HG03095 (cell line): ENCODE data around the gene CALML5.
"Not testable (repeated sequence)": the region's sequence is repeated elsewhere in the genome, so short reads cannot be mapped to it uniquely, and the experiment has no call there.

Experiments
- ATAC-seq: cut with Tn5 transposase; IDR thresholded peaks from one replicate; pipeline ENCODE4 v1.9.1; 2021; ENCODE audit warnings: moderate library complexity; ENCODE audit not compliant: unreplicated experiment

CALML5 gene

DNA sequence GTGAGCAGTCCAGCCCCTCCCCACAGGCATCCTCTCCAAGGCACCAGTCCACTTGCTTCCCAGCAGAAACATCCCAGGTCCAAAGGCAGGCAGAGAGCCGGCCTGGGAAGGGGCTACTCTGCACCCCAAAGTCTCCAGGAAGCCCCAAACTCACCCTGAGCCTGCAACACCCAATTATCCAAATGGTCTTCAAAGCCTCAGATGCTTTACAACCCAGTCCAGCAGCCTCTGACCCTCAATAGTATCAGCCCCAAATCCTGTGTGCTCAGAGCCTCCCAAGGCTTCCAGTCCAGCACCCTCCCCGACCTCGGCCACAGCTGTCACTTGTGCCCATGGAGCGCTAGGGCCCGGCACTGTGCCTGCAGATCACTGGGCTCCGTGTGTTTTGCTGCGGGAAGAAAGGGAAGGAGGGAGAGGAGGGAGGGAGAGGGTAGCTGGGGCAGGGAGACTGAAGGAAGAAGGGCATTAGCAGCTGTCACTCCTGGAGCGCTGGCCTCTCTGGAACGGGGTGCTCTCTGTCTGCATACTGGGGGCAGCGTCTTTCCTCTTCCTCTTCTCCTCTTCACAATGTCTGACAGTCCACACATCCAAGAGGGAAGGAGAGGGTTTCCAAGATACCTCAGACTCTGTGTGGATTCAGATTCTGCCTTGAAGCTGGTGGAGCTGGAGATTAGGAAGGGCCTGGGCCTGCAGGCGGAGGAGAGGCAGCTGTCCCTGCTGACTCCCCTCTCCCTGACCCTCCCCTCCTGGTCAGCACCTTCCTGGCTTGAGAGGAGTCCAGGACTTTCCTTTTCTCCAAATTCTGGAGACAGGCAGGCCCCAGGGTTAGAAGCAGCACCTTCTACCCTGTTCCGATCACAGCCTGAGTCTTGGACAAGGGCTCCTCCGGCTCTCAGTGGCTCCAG lies 13.2 kb downstream of the CALML5 start:
- ATAC-seq: no peak

DNA sequence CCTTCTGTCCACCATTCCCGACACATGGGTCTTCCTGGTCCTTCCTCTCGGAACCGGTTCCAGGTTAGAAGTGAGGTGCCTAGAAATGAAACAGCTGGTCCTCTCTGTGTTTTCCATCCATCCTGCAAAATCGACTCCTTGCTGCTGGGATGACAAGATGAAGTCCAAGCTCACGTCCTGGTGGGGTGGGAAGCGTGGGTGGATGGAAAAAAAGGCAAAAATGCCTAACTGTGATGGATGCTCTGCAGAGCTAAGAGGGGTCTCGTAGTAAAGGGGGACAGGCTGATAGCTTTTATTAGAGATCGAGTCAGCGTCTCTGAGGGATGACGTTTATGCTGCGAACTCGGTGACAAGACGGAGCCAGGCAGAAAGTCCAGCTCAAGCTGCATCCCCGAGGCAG lies 14.1 kb downstream of the CALML5 start:
- ATAC-seq: no peak

DNA sequence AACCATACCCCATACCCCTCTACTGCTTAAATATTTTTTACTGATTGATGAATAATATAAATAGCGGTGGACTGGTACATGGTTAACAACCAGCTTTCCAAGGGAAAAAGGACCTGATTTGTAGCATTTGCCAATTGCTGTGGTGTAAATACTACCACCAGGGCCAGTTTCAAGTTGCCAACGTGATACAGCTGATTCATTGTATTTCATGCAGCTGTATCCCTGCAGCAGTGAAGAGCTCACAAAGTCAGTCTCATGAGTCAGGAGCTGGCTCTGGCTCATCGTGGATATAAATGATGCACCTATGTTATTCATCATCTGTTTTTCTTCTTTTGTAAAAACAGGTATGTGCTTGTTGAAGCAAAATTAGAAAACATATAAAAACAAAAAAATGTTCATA lies 15.2 kb downstream of the CALML5 start:
- ATAC-seq: no peak

DNA sequence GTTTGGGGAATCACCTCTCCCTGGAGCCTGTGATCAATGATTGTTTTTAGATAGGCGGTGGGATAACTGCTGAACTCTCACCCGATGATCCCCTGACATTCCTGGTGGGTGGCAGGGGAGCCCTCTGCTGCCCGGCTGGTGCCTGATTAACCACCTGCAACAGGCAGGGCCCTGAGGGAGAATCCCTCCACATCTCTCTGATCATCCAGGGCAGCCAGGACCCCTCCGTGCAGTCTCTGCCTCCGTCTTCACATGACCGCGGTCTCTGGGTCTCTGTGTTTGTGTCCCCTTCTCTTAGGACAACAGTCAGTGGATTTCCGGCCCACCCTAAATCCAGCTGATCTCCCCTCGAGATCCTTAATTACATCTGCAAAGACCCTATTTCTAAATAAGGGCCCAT lies 17.4 kb downstream of the CALML5 start:
- no peak for ATAC-seq

DNA sequence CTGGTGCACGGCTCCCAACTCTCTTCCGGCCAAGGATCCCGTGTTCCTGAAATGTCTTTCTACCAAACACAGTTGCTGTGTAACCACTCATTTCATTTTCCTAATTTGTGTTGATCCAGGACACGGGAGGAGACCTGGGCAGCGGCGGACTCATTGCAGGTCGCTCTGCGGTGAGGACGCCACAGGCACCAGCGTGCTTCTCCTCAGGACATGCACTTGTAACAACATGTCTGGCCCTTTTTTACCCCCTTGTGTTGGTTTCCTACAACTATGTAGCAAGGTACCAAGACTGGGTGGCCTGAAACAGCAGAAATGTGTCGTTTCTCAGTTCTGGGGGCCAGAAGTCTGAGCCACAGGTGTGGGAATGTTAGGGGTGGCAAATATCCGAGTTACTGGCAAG lies 18.2 kb downstream of the CALML5 start:
- ATAC-seq: no peak

DNA sequence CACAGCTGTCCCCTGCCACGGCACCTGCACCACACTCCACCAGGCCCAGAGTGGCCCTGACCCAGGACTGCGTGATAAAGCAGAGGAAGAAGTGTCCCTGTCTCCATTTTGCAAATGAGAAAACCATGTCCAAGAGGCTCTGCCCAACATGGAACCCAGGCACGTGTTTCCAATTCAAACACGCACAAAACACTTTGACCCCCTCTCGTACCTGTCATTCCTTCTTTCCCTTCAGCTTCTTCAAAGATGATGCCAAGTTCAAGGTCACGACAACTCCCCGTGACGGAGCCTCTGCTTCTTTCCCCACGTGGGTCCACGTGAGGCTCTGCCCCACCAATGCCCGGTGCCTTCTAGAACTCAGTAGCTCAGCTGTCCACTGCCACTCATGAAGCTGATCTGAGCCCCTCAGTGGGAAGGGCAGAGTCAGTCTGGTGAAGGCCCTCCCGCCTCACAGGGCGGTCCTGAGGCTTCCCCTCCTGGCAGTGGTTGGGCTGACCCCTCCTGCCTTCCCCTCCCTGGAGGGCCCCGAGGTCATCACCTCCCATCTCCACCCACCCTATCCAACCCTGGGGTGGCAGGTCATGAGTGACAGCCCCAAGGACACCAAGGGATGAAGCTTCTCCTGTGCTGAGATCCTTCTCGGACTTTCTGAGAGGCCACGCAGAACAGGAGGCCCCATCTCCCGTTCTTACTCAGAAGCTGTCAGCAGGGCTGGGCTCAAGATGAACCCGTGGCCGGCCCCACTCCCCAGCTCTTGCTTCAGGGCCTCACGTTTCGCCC lies 19.0 kb downstream of the CALML5 start:
- ATAC-seq: no peak

DNA sequence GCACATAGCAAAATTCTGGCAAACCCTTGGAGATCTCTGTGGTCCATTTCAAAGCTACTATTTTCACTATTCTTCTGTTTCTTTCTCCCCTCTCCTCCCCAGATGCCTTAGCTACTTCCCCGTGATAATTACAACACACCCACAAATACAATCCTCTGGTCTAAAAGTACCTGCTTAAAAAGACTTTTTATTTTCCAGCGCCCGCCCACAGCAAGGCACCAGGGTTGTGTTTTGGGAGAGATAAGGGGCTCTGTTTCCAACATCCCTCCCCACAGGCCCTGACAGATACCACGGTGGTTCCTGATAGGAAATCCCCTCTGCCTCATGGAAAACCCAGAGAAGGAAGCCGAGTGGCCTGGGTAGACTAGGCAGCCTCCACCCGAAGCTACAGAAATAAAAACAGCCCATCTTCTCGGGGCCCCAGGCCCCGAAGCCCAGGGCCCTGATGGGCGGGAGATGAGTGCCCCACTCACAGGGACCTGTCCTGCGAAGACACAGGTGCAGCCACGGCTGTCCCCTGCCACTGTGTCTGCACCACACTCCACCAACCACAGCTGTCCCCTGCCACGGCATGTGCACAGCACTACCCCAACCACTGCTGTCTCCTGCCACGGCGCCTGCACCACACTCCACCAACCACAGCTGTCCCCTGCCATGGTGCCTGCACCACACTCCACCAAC lies 19.7 kb downstream of the CALML5 start:
- ATAC-seq: no peak

DNA sequence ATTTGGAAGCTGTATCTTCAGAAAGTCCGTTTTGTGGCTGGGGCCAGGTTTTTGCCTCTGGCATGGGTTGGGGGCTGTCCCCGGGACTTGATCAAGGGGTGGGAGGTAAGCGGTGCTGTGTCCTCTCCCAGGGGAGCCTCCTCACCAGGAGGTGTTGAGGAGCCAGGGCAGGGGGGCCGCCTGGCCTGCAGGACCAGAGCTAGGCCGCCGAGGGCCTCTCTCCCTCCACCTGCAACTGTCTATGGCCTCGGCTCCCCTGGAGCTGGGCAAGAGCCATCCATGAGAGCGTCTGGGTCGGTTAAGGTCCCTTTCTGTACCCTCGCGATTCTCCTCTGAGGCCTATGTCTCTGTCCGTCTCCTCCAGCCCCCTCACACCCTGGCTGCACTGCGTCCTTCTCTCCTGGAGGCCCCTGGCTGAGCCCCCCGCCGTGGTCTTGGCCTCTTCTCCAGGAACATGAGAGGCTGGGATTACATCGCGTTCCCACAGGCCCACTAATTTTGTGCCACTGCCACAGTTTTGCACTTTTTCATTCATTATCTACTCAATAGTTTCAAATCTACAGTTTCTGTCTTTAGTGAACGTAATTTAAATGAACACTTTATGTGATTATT lies 20.6 kb downstream of the CALML5 start:
- ATAC-seq: no peak

DNA sequence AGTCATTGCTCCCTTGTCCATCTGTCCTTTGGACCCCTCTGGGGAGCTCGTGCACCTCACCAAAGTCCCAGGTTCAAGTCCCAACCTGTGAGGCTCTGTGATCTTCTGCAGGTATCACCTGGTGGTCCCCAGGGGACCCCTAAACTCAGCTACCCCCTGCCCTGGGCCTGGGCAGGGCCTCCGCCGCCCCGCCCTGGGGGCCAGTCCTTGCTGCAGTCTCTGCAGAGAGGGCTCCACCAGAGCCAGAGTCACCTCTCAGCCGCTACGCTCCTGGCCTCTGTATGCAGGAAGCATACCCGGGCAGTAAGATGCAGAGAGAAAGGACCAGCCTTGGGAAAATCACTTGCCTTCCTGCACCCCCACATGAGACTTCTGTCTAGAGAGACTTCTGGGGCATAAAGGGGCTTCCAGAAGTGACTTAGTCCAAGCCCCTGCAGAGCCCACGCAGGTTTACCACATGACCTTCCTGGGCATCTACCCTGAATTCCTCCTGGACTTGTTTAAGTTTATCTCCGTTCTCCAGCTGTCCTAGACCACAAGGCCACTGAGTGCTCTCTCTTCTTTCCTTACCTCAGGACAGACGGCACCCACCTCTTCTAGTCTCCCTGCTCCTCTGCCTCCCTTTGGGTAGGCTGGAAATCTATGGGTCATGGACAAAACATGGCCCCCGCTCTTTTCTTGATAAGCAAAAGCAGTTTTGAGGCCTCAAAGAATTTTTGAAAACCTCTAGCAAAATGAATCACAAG lies 21.2 kb downstream of the CALML5 start:
- no peak for ATAC-seq

DNA sequence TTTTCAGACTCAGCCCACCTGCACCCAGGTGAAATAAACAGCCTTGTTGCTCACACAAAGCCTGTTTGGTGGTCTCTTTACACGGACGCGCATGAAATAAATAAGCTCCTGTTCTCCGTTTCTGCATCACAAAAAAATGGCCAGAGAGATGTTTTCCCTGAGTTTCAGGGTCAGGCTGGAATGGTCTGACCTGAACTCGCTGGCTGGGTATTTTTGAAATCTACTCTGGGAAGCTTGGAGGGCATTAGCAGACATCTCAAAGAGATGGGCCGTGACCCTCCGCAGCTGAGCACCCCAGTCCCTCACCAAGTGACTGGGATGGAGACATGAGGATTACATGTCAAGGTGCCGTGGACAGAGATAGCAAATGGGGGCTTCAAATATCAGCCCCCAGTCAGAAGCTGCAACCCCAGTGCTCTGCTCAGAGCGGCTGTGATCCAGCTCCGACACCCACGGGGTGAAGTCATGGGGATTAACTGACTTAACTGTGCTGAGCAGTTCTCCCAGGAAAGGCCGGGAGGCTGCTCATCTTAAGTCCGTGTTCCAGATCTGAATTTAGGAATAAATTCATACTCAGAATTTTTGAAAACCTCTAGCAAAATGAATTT lies 22.3 kb downstream of the CALML5 start:
- ATAC-seq: no peak

DNA sequence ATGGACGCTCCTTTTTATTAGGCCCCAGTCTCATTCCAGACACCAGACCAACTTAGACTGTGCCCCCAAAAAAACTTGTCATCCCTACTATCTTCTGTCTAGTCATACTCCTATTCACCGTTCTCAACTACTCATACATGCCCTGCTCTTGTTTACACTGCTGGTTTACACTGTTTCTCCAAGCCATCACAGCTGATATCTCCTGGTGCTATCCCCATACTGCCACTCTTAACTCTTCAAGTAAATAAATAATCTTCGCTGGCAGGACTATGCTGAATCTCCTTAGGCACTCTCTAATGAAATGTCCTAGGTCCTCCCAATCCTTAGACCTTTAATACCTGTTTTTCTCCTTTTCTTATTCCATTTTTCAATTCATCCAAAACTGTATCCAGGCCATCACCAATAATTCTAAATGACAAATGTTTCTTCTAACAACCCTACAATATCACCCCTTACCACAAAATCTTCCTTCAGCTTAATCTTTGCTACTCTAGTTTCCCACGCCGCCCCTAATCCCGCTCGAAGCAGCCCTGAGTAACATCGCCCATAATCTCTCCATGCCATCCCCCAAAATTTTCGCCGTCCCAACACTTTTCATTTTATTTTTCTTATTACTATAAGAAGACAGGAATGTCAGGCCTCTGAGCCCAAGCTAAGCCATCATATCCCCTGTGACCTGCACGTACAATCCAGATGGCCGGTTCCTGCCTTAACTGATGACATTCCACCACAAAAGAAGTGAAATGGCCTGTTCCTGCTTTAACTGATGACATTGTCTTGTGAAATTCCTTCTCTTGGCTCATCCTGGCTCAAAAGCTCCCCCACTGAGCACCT lies 23.2 kb downstream of the CALML5 start:
- ATAC-seq: not testable (repeated sequence)

DNA sequence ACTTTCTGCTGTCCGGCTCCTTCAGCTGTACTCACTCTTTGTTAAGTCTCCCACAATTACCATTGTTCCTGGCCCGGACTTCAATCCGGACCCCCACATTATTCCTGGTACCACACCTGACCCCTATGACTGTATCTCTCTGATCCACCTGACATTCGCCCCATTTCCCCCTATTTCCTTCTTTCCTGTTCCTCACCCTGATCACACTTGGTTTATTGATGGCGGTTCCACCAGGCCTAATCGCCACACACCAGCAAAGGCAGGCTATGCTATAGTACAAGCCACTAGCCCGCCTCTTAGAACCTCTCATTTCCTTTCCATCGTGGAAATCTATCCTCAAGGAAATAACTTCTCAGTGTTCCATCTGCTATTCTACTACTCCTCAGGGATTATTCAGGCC lies 24.3 kb downstream of the CALML5 start:
- ATAC-seq: not testable (repeated sequence)

DNA sequence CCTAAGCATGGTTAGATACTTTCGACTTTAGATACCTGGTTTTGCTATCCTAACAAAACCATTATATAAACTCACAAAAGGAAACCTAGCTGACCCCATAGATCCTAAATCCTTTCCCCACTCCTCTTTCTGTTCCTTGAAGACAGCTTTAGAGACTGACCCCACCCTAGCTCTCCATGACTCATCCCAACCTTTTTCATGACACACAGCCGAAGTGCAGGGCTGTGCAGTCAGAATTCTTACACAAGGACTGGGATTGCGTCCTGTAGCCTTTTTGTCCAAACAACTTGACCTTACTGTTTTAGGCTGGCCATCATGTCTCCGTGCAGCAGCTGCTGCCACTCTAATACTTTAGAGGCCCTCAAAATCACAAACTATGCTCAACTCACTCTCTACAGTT lies 24.7 kb downstream of the CALML5 start:
- not testable (repeated sequence) for ATAC-seq

DNA sequence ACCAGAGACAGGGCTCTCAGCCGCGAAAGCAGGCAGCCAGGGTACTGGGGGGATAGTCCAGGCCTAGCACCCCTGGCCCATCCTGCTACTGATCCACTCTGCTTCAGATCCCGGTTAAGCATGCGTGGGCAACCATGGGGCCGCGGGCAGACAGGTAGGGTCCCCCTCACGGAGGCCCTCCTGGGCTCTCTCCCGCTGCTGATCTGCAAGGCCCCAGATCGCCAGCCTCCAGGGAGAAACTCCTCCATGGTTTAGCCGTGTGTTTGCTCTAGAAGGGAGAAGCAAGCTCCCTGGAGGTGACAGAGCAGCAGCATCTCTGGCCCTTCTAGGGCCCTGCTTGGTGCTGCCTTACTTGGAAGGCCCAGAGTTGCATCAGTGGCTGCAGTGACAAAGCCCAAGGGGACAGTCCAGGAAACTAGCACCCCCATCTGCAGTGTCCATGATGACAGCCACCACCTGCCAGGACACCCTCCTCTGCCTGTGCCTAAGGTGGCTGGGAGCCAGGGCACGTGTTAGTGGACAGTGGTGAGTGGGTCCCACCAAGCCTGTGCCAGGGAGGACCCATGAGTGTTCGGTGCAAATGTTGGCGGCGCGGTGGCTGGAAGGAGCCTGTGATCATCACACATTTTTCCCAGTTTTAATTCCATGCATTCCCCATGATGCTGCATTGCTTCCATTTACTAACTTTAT lies 29.2 kb downstream of the CALML5 start:
- no peak for ATAC-seq

DNA sequence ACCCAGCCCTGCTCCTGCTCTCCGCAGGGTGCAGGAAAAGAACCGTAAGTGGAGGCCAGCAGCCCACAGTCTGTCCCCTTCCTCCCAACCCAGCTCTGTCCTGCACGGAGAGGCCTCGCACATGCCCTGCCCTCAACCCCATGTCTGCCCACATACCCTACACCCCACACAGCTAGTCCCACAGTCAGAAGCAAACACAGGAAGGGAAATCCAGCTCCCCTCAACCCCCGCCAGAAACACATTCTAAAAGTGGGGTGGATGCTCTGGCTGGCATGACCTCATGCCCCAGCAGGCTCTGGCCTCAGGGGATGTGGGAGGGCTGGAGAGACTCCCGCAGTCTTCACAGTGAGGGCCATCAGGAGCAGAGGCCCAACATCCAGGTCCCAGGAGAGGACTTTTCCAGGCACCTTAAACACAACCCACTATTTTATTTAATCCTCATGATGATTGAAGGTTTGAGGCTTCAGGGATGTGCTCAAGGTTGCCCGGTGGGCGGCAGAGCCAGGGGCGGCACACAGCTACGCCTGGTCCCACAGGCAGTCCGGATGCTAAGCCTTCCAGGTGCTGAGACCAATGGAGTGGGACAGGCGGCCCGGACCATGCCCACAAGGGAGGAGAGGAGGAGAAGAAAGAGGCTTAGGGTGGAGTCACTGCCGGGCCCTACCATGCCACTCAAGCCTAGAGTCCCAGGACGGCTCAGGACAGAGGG lies 29.9 kb downstream of the CALML5 start:
- ATAC-seq: no peak

DNA sequence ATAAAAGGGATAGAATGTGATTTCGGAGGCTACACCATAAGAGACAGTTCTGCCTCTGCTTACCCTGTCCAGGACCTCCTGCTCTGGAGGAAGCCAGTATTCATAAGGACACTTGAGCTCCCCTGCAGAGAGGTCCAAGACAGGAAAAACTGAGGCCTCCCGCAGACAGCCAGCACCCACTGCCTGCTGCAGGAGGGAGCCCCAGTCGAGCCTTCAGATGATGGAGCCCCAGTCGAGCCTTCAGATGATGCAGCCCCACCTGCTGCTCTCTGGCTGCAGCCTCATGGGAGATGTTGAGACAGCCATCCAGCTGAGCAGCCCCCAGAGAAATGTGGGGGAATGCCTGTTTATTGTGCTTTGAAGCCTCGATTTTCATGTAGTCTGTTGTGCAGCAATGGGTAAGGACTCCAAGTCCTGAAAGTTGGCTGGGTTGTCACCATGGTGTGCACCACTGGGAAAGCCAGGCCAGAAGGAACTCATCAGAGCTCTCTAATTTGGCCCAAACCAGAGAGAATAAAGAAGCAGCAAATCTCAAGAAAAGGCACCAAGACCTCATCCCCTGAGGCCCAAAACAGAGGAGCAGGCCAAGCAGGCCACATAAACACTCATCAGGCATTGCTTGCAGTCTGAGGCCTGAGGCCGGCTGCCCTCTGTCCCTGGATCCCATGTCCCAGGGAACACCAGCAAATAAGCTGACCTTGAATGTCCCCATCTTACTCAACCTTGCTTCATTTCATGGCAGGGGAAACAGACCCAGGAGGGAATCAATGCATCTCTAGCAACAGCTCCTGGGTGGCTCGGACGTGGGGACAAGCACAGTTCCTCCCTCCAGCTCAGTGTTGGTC lies 30.9 kb downstream of the CALML5 start:
- no peak for ATAC-seq

DNA sequence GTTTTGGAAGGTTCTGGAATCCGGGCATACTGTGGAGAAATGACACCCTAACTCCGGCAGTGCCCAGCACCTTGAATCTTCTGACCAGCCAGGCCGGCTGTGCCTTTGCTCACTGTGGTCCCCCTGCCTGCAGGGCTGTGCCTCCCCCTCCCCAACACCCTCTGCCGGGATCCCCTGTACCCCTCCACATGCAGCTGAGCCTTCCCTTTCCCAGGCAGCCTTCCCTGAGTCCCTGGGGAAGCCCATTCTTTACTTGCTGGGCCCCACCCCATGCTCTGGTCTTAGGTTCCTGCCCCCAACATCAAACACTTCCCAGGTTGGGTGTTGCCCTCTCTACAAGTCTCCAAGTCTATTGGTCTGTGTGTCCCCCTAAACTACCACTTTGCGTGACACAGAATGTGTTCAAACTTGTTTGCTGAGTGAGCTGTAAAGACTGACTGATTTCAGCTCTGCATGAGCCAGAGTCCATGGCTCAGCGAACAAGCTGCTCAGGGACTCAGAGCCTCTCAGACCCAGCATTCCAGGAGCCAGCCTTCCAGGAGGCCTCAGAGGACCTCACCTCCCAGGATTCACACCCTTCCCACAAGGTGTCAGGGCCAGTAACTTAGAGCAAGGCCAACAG lies 31.6 kb downstream of the CALML5 start:
- ATAC-seq: no peak
